ENCODE results near the gene GPX3.

The GPX3 gene

DNA sequence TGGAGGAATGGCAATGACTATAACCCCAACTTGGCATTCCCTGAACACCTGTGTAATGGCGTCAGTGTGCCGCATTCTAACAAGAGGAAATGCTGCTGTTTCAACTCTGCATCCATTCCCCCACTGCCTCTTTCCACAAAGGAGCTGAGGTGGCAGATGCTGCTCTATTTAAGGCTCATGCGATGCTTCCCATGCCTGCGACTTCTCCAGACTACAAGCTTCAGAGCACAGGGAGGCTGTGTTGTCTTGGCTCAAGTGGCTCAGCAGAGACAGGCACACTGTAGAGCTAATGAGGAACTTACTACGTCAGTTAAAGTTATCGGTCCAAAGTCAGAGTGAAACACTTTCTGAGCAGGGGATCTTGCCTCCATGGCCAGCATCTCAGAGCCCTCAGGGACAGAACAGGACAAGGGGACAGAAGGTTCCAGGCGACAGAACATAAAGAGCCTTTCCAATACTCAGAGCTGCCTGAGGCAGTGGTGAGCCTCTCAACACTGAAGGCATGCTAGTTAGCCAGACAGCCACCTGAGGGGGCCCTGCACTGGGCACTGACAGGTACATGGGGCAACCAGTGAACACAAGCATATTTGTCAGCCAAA, 38.6 kb downstream of the GPX3 start:
- no peak for DNase-seq

DNA sequence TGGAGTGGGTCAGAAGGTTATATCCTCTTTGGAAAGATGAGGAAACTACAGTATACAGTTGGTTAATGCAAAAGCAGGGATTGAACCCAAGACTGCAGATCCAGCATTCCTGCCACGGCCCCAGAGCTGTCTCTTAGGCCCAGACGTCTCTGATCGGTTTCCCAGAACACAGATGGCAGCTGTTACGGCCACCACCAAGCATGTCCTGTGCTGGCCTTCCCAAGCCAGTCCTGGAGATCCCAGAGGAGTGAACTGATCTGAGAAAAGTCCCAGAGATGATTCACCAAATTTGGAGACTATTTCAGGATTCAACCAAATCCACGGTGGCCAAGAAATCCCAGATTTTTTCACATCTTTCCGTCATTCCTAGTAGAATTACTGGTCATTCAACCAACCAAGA, 40.4 kb downstream of the GPX3 start:
- no peak for DNase-seq

DNA sequence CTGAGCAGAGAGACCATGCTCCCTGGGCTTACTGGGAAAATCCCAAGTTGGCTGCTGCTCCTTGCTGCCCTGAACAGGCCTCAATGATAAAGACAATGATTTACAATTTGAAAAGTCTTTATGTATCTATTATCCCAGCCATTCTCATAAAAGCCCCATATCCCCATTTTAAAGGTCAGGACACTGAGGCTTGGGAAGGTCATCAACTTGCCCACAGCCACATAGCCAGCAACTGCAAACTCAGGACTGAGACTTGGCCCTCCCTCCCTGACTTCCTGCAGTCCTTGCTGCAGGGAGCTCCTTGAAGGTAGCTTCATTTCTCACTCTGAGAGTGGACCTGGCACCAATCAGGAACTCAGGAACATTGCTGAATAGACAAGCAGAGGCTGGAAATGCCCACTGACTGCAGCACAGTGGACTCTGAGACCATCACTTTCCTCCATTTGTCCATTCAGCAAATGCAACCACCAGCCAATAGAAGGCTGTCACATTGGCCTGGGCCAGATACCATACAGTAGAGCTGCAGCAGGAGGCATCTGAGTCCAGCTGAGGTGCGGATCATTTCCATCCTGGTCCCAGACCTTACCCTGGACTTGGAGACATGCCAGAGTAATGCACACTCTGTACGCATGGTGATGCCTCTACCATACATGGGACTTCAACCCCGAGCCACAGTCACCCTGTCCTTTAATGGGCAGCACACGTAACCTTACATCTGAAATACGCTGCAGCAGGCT, 42.2 kb downstream of the GPX3 start:
- no peak for DNase-seq

DNA sequence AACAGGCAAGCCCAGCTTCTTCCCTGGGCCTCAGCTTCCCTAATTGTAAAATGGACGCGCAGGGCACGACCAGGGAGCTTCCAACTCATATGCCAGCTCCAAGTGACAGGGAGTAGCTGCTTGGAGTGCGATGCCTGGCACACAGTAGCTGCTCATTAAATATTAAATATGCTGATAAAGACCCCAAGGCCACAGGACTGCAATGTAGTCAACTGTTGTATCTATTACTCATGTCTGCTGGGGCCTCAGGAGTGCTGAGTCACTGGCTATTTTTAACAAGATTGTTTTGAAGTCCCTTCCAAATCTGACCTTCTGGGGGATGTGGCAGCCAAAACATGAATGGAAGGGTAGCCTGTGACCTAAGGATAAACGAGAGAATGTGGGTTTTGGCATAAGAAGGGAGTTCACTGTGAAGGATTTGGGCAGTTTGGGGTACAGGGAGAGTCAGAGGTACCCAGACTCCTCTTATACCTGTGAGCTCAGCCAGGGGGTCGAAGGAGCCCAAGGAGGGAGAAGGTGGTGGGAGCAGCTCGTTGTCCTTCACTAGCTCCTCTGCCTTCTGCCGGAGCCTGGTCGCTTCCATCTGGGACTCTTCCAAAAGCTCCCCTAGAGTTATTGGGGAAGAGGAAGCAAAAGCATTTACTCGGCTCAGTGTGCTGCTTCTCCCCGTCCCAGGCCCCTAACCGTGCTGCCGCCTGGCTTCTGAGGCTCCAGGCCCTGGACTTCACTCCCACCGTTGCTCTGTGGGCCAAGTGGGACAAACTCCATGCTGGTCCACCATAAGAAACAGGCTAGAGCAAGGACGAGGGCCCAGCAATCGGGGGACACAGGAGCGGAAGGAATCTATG, 43.0 kb downstream of the GPX3 start:
- no peak for DNase-seq

DNA sequence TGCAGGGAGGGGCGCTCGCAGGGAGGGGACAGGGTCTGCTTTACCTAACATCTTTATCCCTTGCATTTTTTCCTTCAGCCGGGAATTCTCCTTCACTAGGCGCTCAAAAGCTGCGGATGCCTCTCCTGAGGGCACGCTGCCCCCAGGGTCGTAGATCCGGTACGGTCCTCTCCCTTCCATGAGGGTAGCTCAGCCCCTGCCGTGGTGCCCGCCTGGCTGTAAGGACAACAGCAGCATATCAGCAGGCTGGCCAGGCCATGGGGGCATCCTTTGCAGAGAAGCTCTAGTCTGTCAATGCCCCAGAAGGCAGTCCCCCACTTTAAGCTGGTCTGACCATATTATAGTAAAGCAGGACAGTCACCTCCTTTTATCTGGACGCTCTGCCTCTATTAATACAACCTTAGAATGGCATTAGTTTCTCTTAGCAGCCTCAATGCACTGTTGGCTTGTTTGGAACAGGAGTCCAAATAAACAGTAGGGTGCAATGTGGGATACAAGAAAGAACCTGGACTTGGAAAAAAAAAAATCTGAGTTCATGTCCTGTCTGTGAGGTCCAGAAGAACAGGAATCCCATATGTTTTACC, 44.6 kb downstream of the GPX3 start:
- DNase-seq: no peak

DNA sequence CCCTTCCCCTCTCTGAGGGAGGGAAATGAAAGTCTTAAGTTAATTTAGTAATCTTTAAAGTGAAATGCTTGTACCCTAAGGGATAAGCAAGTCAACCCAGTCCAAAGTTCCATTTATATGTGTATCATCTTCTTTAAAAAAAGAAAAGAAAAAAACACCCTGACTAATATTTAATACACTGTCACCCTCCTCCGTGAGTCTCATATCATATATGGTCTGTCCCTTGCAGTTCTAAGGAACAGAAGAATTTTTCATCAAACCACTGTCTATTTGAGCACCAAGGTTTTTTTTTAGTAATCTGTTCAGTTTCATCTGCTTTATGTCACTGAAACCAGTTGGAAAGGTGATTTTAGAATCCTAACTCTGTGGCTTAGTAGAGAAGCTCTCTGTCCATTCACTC, 45.2 kb downstream of the GPX3 start:
- no peak for DNase-seq

DNA sequence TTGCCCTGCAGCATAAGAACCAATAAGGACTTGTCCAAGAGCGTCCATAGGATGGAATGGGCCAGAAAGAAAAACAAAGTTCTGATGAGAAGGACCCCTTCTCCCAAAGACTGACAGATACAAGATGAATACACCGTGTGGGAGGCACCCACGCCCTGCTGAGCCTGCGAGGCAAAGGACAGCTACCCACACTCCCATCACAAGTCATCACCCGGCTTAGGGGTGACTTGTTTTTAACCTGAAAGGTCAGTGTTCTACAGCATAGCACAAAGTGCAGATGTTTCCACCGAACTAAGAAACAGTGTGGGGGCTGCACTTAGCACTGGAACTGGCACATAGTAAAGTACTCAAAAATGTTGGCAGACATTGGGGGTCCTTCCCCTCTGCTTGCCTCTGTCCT, 46.5 kb downstream of the GPX3 start:
- no peak for DNase-seq

DNA sequence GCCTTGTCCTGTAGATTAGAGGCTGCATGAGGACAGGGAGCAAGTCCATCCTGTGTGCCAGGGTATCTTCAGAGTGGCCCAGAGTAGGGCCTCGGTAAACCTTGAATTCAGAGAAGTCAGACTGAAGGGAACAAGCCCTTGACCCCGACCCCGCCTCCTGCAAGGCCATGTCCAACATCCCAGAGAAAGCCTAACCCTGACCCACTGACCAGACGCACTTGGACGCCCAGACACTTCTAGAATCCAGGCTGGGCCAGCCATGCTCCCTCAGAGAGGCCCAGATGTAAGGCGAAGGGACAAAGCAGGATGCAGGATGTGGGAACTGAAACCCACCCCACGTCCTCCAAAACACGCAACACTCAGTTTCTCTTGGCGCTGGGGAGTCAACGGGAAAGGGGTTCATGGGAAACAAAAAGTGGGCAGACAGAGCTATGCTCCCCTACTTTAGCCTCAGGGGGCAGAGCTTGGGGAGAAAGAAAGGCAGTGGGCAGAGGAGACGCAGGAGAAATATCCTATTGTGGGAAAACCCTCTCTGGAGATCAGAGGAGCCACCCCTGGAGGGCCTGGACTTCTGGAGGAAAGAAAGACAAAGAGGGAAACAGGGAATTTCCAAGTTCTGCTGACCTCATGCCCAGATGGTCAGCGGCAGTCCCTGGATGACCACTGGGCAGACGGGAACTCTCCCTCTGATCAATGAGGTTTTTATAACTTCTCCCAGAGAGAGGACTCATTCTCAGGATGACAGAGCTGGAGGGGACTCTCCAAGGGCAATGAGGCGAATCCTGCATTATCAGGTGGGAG, 47.4 kb downstream of the GPX3 start:
- no peak for DNase-seq

DNA sequence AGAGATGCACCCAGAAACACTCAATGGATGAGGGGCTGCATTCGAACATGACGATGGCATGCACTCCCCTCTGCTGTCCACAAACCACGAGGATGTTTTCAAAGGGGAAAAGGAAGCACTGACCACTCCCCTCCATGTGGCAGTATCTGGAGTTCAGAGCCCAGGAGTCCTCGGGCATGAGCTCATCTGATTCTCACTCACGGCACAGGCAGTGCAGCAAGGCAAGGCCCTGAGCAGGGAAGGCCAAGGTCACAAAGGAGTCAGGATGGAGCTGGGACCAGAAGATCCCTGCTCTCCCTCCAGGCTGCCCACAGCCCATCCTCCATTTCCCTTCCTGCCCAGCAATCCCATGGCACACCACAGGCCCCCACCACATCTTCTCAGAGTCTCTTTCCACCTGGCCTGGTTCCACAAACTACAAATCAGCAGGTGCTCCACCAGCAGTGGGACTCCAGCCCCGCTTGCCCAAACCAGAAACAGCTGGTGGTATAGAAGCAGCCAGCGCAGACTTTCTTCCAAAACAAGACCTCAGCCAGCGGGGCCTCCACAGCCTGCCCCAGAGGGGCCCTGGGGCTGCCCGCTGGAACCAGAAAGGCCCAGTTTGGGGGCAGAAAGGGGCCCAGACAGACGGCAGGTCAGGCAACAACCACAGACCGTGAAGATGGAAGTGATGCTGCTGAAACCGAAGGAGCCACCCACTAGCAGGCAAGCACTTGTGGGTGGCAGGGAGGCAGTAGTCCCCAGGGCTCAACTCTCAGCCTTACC, 48.2 kb downstream of the GPX3 start:
- no peak for DNase-seq

DNA sequence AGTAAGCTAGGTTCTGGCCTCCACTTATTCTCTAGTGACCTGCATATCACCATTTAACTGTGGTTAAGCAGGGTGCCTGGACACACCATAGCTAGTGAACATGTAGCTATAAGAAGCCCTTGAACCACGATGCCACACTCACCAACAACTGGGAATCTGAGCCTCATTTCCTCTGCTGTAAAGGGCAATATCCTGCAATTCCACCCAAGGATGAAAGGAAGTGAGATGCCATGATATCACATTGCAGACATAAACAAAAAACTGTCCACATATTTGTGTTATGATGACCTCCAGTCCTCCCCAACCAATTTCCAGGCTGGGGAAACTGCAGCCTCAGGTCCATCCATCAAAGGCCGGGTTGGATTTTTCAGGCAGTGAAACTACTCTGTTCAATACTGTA, 50.1 kb downstream of the GPX3 start:
- DNase-seq: no peak

DNA sequence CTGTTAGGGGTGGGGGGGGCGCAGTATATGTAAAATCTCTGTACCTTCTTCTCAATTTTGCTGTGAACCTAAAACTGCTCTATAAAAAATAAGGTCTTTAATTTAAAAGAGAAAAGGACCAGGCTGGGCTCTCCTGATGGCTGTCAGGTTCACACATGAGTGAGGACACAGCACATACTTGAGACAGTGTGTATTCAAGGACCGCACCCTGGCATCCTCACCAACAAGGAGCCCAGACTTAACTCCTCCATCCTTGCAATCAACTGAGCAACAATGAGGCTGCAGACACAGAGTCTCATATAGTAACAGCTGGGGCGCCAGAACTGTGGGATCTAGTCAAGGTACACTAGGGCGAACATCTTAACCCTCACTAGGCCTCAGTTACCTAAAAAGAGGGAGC, 50.6 kb downstream of the GPX3 start:
- no peak for DNase-seq

DNA sequence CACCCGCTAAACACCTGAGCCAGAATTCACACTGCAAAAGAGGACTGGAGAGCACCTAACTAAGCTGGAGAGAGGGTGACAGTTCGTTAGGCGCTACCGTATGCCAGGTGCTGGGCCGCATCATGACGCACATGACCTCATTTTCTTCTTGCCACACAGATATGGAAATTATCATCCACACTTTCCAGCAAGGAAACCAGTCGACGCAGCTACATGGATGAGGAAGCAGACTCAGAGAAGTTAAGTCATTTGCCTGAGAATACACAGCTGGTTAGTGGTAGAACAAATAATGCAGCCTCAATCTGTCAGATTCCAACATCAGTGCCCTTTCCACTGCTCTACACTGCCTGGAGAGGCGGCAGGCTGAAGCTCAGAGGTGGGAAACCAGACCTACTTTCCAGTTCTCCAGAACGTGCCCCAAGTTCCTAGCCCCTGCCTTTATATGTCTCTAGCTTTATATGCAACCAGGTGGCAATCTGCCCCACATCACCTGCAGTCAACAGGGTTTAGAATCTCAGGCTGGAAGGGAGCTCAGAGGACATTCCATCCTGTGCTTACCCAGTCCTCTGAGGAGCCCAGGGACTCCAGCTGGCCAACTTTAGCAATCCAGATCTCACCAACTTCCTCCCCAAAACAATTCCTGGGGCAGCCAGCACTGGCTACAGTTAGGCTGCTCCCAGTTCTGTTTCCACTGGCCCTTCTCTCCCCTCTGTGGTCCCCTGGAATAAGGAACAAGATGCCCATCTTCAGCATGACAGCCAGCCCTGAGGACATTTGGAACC, 51.6 kb downstream of the GPX3 start:
- DNase-seq: no peak

DNA sequence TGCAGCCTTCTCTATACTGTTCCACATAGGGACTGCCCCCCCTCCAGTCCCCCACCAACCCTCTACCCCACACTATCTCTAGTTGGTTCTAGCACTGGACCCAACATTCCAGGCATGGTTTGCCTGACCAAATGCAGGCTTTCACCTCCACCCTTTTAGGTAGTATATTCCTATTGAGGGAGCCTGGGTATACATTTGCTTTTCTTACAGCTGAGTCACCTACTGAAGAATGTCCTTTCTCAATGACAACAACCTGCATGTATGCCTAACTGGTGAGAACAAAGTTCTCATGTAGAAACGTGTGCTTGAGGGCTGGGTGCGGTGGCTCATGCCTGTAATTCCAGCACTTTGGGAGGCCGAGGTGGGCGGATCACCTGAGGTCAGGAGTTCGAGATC, 52.2 kb downstream of the GPX3 start:
- no peak for DNase-seq

DNA sequence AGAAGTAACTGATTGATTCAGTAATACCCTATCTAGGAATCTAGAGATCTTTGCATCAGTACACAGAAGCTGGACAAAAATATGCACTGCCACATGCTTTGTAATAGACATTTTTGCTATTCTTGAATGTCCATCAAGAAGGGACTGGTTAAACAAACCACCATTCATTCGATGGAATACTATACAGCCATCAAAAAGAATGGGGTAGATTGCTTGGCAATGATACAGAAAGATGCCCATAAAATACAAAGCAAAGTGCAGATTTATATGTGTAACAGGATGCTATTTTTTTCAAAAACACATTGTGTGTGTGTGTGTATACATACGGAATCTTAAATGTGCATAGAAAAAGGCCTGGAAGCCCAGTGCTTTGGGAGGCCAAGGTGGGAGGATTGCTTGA, 52.9 kb downstream of the GPX3 start:
- no peak for DNase-seq

DNA sequence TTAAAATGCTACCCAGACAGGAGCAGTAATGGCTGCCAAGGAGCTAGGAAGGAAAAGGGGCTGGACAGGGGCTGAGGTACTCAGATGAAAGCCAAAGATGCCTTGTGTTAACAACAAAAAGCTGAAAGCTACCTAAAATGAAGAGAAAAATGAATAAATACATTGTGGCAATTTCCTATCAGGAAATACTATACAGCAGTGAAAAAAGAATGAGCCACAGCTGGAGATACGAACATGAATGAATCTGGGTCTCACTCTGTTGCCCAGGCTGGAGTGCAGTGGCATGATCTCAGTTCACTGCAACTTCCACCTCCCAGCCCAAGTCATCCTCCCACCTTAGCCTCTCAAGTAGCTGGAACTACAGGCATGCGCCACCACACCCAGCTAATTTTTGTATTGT, 54.2 kb downstream of the GPX3 start:
- no peak for DNase-seq

DNA sequence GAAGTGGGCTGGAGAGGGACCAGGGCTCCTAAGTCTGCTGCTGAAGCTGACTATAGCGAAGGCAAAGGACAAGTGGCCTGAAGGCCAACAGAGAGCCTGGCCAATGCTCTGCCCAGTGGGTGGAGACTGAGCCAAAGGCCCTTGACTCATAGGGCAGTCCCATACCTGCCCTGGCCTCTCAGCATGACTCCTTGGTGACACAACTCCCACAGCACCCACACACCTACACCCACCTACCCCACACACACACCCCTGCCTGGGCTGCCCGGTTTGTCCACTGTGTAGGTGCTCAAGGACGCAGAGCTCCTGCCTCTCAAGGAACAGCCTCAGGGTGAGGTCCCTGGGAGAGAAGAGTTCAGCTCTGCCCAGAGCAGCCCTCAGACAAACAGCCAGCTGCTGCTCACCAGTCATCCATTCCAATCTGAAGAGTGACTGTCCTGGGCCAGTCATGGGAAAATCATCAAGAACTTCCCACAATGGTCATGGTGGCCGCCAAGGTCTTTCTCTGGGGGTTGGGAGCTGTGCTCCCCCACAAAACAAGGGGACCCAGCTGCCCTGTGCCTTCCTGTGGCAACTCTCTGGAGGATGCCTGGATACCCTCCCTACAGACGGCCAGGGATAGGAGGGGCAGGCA, 55.4 kb downstream of the GPX3 start:
- DNase-seq: no peak

DNA sequence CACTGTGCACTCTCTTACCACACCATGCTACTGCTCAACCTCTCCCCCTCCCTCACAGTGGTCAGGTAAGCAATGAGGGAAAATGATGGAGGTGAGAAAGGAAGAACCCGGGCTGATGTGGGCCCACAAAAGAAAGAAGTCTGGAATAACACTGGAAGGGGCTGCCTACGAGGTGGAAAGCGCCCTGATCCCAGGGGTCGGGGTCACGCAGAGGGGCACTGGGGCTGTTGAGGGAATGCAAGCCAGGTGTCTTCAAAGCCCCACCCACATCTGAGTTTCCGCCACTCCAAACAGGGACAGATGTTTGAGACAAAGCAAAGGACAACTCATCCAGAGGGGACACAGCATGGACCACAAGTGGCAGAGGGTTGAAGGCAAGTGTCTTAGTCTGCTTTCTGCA, 56.2 kb downstream of the GPX3 start:
- DNase-seq: no peak

DNA sequence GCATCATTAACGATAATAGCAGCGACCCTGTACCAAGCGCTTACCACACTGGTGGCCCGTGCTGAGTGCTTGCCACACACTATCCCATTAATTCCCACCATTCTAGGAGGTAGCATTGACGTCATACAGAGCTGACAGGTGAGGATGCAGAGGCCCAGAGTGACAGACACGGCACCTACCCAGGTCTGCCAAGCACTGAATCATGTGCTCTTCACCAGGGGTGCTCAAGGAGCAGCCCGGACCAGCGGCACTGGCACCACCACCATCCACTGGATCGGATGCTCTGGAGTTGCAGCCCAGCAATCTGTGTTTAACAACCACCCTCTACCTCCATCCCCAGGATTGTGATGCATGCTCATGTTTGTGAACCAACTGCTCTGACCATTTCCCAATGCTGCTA, 57.0 kb downstream of the GPX3 start:
- DNase-seq: no peak

DNA sequence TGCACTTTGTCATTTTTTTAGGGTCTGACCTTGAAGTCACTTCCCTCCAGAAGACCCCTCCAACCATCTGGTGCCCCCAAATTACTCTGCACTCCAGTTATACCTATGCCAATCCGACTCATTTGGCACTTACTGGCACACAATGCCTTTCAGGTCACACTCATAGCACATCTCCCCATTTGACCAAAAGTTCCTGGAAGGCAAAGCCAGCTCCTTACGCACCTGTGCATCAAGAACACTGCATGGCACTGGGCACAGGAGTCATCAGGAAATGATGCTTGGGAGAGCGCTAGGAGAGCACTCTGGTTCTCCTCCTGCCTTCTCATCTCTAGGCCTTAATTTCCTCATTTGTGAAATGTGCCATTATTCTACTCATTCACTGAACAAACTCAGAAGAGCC, 57.6 kb downstream of the GPX3 start:
- no peak for DNase-seq

All from NCI-H1694 (cell line).